WI38 (cell line): ENCODE results near the gene RRP7A.
"Not testable (repeated sequence)": the region's sequence is repeated elsewhere in the genome, so short reads cannot be mapped to it uniquely, and the experiment has no call there.

Experiments
- H3K4me3 ChIP-seq: 2 replicates; pipeline ENCODE4 v1.5.1; 2011; ENCODE audit warnings: low read depth, mild to moderate bottlenecking, control low read depth, low read length
- TF ChIP-seq, protein P1 (sequence below): IDR thresholded peaks from 2 replicates; pipeline ENCODE4 v1.5.1; 2012; ENCODE audit warnings: low read depth, mild to moderate bottlenecking, control low read depth, low read length

Gene RRP7A

DNA sequence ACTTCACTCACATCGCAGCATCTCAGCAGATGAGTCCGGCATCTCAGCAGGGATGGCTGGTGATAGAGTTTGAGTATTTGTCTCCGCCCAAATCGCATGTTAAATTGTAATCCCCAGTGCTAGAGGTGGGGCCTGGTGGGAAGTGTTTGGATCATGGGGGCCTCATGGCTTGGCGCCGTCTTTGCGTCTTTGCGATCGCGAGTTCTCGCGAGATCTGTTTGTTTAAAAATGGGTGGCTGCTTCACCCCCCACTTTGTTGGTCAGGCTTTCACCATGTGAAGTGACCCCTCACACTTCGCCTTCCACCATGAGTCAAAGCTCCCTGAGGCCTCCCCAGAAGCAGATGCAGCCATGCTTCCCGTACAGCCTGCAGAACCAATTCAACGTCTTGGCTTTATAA, 3.0 kb upstream of the RRP7A start:
- TF ChIP-seq, protein P1, sequence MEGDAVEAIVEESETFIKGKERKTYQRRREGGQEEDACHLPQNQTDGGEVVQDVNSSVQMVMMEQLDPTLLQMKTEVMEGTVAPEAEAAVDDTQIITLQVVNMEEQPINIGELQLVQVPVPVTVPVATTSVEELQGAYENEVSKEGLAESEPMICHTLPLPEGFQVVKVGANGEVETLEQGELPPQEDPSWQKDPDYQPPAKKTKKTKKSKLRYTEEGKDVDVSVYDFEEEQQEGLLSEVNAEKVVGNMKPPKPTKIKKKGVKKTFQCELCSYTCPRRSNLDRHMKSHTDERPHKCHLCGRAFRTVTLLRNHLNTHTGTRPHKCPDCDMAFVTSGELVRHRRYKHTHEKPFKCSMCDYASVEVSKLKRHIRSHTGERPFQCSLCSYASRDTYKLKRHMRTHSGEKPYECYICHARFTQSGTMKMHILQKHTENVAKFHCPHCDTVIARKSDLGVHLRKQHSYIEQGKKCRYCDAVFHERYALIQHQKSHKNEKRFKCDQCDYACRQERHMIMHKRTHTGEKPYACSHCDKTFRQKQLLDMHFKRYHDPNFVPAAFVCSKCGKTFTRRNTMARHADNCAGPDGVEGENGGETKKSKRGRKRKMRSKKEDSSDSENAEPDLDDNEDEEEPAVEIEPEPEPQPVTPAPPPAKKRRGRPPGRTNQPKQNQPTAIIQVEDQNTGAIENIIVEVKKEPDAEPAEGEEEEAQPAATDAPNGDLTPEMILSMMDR, result no peak

DNA sequence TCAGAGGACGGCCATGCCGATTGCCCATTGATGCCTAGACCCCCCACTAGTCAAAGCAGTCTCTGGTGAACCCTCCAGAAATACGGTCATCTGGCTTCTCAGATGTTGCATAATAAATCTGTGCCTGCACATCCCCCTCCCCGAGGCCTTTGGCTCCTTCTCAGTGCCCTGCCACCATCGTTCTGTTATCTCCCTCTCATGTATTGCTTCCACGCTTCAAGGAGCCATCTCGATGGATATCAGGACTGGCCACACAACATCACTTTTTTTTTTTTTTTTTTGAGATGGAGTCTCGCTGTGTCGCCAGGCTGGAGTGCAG, 1.6 kb upstream of the RRP7A start:
- TF ChIP-seq, protein P1, result no peak

More for the DNA sequence above, 3.0 kb upstream of the RRP7A start:
- H3K4me3 ChIP-seq, result no peak overlapping the region

DNA sequence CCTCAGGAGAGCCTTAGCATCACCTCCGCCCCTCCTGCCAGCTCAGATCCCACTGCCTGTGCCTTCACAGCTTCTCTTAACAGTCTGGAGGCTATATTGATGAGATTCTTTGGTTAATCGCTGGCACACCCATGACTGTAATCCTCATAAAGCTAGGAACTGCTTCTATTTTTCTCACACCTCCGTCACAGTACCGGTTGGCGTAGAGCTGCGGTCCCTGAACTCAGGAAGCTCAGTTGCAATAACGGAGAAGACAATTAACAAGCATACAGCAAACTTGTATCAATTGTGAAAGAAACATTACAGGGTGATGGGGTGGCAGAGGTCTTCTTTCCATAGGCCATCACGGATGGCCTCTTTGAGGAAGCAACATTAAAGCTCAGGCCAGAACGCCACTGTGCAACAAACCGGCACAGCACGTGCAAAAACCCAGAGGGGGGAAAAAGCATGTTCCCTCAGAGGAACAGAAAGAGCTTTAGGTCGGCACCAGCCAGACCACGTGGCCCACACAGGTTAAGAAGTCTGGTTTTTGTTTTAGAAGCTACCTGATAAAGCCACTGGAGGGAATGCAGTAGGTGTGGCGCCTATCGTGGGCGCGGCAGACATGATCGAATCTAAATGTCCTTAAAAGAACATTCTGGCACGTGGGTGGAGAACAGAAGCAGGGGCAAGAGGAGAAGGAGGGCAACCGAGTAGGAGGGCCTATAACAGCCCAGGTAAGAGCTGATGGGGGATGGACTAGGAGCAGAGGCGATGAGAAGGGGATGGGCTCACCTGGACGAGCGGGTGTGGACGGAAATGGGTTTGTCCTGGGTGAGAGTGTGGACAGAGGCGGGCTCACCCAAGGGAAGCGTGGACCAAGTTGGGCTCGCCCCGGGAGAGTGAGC, 715 bp downstream of the RRP7A start:
- H3K4me3 ChIP-seq, result peak overlapping the region; percentile 72

More for the DNA sequence above, 1.6 kb upstream of the RRP7A start:
- H3K4me3 ChIP-seq, result no peak overlapping the region

DNA sequence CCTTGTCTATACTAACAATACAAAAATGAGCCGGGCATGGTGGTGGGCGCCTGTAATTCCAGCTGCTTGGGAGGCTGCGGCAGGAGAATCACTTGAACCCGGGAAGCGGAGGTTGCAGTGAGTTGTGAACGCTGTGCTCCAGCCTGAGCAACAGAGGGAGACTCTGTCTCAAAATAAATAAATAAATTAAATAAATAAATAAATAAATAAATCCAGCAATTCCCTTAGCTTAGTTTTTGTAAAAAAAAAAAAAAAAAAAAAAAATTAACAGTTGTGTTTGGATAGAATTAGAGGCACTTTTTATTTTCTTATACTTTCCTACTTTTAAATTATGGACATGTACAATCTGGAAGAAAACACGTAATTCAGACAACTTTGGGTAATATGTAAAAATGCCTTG, 2.5 kb downstream of the RRP7A start:
- not testable (repeated sequence) for H3K4me3 ChIP-seq

DNA sequence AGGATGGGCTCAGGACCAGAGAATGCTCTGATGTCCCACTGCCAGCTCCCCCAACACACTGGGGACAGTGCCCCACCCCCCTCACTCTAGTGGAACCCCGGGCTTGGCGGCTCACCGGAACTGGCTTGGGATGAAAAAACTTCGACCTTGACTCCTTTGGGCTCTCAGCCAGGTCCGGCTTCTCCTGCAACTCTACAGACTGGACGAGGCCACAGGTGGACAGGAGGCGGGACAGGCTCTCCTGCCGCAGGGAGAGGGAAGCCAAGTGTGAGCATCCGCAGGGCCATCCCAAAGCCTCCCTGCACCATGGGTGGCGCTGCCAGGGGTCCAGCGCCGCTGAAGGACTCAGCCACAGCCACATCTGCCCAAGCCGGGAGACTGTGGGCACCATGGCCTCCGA, 3.7 kb downstream of the RRP7A start:
- TF ChIP-seq, protein P1, result no peak
- H3K4me3 ChIP-seq, result no peak overlapping the region

DNA sequence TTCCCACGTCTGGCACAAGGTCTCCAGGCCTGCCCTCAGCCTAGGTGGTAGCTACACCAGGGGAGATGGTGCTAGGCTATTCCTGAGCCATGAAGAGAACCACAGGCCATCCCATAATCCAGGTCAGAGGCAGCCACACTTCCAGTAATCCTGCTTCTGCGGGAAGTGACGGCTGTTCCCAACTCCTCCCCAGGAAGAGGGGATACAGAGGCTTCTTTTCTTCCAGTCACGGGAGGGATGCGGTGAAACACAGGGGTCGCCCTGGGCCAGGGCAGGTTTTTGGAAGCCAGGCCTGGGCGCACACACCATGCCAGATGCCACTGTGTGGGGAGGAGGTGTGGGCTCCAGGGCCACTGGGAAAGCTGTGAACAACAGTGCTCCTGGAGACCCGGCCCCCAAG, 4.3 kb downstream of the RRP7A start:
- H3K4me3 ChIP-seq, result not testable (repeated sequence)

DNA sequence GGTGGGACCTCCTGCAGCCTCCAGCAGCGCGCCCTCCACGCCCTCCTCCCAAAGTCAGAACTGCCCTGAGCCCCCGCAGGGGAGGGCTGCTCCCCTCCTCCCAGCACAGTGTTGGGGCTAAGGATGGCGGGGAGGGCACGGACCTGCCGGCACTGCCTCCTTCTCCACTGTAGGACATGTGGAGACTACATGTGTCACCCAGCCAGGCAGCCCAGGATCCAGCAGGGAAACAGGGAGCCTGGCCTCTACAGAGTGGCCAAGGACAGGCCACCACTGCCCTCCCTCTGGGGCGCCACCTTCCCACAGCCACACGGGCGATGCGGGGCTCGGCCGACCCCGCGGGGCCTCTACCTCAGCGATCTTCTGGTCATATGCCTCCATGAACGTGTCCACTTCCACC, 5.3 kb downstream of the RRP7A start:
- H3K4me3 ChIP-seq, result not testable (repeated sequence)

DNA sequence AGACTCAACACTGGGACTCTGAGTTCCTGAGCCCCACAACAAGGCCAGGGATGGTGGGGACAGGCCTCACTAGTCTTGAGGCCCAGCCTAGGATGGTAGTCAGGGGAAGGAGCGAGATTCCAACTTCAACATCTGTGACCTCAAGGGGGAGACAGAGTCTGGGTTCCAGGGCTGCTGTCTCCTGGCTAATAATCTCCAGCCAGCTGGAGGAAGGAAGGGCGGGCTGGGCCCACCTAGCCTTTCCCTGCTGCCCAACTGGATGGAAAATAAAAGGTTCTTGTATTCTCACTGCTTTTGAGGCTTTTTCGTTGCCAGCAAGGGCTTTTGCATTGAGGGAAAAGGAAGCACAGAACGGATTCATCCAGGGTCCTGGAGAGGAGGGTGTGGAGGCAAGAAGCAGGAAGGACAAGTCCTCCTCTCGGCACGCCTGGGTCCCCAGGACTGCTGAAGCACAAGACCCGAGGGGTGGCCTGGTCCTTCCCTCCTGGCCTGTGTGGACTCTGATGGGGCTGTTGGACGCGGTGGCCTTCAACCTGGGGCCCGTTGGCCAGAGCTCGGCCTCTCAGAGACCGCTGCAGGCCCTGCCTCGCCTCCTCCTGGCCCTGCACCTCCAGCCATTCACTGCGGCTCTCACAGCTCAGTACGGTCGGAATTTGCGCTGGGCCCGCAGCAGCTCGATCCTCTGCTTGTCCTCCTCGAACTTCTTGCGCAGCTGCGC, 7.2 kb downstream of the RRP7A start:
- not testable (repeated sequence) for H3K4me3 ChIP-seq

DNA sequence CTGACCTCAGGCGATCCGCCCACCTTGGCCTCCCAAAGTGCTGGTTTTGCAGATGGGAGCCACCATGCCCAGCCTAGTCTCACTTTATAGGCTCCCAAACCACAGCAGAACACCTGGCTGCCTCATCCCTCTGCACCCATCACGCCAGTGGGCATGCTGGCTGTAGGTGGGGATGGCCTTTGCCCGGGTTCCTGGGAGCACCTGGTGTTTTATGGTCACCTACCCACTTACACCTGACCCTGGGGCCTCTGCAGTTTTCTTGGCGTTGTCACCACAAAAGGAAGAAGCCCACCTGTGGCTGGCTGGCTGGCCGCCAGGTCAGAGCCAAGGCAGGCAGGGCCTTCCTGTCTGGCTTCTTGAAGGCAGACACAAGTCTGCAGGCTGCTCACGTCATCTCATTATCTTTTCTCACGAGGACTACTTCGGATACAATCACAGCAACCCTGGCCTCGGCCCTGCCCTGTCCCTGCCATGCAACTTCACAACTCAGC, 8.2 kb downstream of the RRP7A start:
- H3K4me3 ChIP-seq, result no peak overlapping the region
- TF ChIP-seq, protein P1, result no peak

DNA sequence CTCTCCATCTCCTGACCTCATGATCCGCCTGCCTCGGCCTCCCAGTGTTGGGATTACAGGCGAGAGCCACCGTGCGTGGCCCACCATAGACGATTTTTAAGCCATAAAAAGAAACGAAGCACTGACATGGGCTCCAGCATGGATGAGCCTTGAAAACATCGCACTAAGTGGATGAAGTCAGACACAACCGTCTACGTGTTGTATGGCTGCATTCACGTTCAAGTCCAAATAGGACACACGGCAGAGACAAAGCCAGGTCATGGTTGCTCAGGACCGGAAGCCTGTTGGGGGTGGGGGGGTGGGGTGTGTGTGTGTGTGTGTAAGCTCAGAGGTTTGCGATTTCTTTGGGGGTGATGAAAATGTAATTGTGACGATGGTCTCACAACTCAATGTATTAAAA, 10.0 kb downstream of the RRP7A start:
- TF ChIP-seq, protein P1, result no peak
- no peak overlapping the region for H3K4me3 ChIP-seq

DNA sequence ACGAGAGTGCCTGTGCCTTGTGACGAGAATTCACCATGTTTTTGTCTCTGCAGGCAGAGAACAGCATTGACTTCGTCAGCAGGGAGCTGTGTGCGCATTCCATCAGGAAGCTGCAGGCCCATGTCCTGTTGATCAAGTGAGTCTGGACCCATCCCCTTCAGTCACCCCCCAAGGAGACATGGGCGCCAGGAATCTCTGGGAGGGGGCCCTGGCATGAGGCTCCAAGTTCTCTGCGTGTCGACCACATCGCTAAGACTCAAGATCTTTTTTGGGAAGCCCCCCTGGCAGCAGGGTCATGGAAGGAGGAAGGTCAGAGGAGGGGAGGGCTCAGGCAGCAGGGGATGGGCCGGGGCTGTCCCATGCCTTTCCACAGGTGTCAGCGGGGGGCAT, 10.6 kb downstream of the RRP7A start:
- H3K4me3 ChIP-seq, result not testable (repeated sequence)

DNA sequence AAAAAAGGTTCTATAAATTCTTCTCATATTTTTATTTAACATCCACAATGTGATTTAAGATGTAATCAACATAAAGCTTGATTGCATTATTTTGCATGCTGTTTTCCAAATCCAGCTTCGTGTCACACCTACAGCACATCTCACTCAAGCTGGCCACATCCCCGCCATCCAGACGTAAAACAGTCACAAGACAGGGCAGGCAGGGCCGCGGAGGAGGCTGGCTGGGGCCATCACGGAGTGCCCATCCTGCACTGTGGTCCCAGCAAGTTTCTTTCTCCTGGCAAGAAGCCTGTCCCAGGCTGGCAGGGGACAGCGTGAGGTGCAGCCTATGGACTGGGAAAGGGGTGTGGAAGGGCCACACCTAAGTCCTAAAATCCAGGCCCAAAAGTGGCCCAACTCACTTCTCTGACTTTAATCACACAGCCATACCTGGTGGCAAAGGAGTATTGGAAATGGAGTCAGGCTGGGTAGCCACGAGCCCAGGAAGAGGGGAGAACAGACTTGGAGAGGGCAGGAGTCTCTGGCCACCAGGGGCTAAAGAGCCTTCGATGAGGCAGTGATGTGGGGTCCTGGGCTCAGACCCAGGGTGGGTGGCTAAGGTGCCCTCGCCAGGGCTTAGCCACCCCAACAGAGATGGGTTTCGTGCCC, 11.1 kb downstream of the RRP7A start:
- H3K4me3 ChIP-seq, result not testable (repeated sequence)
